ENCODE results near the gene IL17RD. TPM values are rescaled to one million over a fixed set of nuclear protein-coding genes. Genes with fewer than 3 reads are reported as not detected.

Gene IL17RD
- total RNA-seq, 1 experiment from 2014 or later, result 1.3 TPM

GRCh38 chr3:57063032-57063431 lies 102.1 kb downstream of the IL17RD start:
- ChIA-PET CTCF (no interaction called here), POLR2A (ENCODE audit: low non-redundant PET) (interaction anchor here (0.5 kb wide), 1 partner anchor 26 kb away, joined by 3 read pairs; no protein-coding TSS in a partner anchor)
- no peaks in the 10 kb centered on the region for H3K4me1 ChIP-seq (ENCODE audit: insufficient read depth, low read length, poor library complexity, severe bottlenecking)
- intact Hi-C loops (cut with micrococcal nuclease; ENCODE audit: unreplicated experiment), result no loop called here
- DNase-seq (ENCODE audit: low spot score), result no peak
- no peak overlapping the region for H3K4me3 ChIP-seq (ENCODE audit: low read depth, low read length, poor library complexity, severe bottlenecking)
- no peak for TF ChIP-seq CTCF (conservative IDR thresholded peaks at IDR 0.05; ENCODE audit: low read depth, low read length)
- no peak for TF ChIP-seq EZH2 (IDR thresholded peaks at IDR 0.05; ENCODE audit: borderline replicate concordance, low read depth, low read length, poor library complexity, severe bottlenecking)
- BruUV-seq (replicated peaks), result no TSS peak
- H3K36me3 ChIP-seq (ENCODE audit: insufficient read depth, low read length, poor library complexity, severe bottlenecking), result no peaks in the 10 kb centered on the region
- no peaks in the 10 kb centered on the region for H3K27me3 ChIP-seq (replicated peaks; ENCODE audit: insufficient read depth, low read depth, low read length, poor library complexity)
- no peaks in the 10 kb centered on the region for H3K9me3 ChIP-seq (ENCODE audit: low read depth, low read length, poor library complexity, severe bottlenecking)
- H3K27ac ChIP-seq (ENCODE audit: low read depth, low read length, poor library complexity, severe bottlenecking), result no peak overlapping the region

- Histone ChIP-seq H3K4me1 (ENCODE audit: insufficient read depth, low read length, poor library complexity, severe bottlenecking) (no peaks in the 10 kb centered on the region), H3K27me3 (replicated peaks; ENCODE audit: insufficient read depth, low read depth, low read length, poor library complexity) (no peaks in the 10 kb centered on the region), H3K9me3 (ENCODE audit: low read depth, low read length, poor library complexity, severe bottlenecking) (no peaks in the 10 kb centered on the region), H3K27ac (ENCODE audit: low read depth, low read length, poor library complexity, severe bottlenecking) (no peak overlapping the region), H3K4me3 (ENCODE audit: low read depth, low read length, poor library complexity, severe bottlenecking) (no peak overlapping the region), H3K36me3 (ENCODE audit: insufficient read depth, low read length, poor library complexity, severe bottlenecking) (no peaks in the 10 kb centered on the region)
- ChIA-PET POLR2A (ENCODE audit: low non-redundant PET) (interaction anchor here (0.5 kb wide), 1 partner anchor 27 kb away, joined by 3 read pairs; no protein-coding TSS in a partner anchor), CTCF (no interaction called here)
- intact Hi-C loops (cut with micrococcal nuclease; ENCODE audit: unreplicated experiment), result no loop called here
- BruUV-seq (replicated peaks), result no TSS peak
- TF ChIP-seq CTCF (conservative IDR thresholded peaks at IDR 0.05; ENCODE audit: low read depth, low read length) (no peak), EZH2 (IDR thresholded peaks at IDR 0.05; ENCODE audit: borderline replicate concordance, low read depth, low read length, poor library complexity, severe bottlenecking) (no peak)
- no peak for DNase-seq (ENCODE audit: low spot score)
Observed at GRCh38 chr3:57062101-57062631, 103.0 kb downstream of the IL17RD start.

- Histone ChIP-seq H3K27me3 (replicated peaks; ENCODE audit: insufficient read depth, low read depth, low read length, poor library complexity) (no peaks in the 10 kb centered on the region), H3K4me3 (ENCODE audit: low read depth, low read length, poor library complexity, severe bottlenecking) (no peak overlapping the region), H3K4me1 (ENCODE audit: insufficient read depth, low read length, poor library complexity, severe bottlenecking) (no peaks in the 10 kb centered on the region), H3K9me3 (ENCODE audit: low read depth, low read length, poor library complexity, severe bottlenecking) (no peaks in the 10 kb centered on the region), H3K36me3 (ENCODE audit: insufficient read depth, low read length, poor library complexity, severe bottlenecking) (no peaks in the 10 kb centered on the region), H3K27ac (ENCODE audit: low read depth, low read length, poor library complexity, severe bottlenecking) (no peak overlapping the region)
- CTCF ChIA-PET, result no interaction called here
- intact Hi-C loops (cut with micrococcal nuclease; ENCODE audit: unreplicated experiment), result no loop called here
- no peak for DNase-seq (ENCODE audit: low spot score)
- TF ChIP-seq EZH2 (IDR thresholded peaks at IDR 0.05; ENCODE audit: borderline replicate concordance, low read depth, low read length, poor library complexity, severe bottlenecking) (no peak), CTCF (conservative IDR thresholded peaks at IDR 0.05; ENCODE audit: low read depth, low read length) (no peak)
- POLR2A ChIA-PET (ENCODE audit: low non-redundant PET), result no interaction called here
- BruUV-seq (replicated peaks), result no TSS peak
Observed at GRCh38 chr3:57061556-57061955, 103.6 kb downstream of the IL17RD start.
